GM18526 (cell line): Measurements from ENCODE around the gene RPS6KA4.

Experiments
- POLR2A ChIP-seq: IDR thresholded peaks from 3 replicates; pipeline ENCODE4 v1.6.1; 2011; ENCODE audit not compliant: insufficient read length; ENCODE audit errors: extremely low read depth

RPS6KA4 gene

DNA sequence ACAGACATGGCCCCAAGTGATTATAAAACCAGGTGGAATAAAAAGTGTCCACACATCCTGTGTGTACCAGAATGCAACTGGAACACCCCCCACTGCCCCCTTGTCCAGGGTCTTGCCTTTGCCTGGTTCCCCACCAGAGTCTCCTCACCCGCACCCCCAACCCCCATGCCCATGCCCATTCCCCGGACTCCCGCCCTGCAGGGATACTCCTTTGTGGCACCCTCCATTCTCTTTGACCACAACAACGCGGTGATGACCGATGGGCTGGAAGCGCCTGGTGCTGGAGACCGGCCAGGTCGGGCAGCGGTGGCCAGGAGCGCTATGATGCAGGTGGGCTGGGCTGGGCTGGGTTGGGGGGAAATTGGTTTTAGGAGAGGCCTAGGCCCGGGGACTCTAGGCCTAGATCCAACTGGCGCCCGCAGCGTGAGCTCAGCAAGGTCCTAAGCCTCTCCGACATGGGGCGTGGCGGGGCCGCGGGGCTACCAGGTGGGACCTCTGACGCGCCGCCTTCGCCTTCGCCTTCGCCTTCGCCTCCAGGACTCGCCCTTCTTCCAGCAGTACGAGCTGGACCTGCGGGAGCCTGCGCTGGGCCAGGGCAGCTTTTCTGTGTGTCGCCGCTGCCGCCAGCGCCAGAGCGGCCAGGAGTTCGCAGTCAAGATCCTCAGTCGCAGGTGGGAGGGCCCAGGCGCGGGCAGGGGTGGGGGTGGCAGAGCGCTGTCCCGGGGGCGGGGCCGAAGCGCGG is 9.1 kb downstream of the RPS6KA4 start:
- no peak for TF ChIP-seq POLR2A

DNA sequence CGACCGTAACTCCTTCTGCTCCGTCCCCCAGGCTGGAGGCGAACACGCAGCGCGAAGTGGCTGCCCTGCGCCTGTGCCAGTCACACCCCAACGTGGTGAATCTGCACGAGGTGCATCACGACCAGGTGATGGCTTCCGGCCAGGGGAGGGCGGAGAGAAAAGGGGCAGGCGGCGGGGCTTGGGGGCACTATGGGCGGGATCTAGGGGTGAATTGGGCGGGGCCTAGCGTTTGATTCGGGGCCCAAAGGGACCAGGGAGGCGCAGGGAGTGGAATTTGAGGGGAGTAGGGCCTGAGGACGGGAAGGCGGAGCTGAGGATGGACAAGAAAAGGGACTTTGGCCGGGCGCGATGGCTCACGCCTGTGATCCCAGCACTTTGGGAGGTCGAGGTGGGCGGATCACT is 9.7 kb downstream of the RPS6KA4 start:
- no peak for TF ChIP-seq POLR2A

- TF ChIP-seq POLR2A: no peak
These were observed 10.8 kb downstream of the RPS6KA4 start for GRCh38 chr11:64369440-64370421.

DNA sequence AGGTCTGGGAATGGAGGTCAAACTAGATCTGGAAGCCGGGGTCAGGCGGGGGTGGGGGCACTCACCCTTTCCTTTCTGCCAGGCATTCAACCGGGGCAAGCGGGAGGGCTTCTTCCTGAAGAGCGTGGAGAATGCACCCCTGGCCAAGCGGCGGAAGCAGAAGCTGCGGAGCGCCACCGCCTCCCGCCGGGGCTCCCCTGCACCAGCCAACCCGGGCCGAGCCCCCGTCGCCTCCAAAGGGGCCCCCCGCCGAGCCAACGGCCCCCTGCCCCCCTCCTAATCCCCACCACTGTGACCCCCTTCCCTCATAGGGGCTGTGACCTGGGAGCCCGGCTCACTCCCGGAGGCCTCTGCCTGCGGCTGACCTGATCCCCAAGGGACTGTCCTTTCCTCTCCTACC is 12.2 kb downstream of the RPS6KA4 start:
- TF ChIP-seq POLR2A: no peak

DNA sequence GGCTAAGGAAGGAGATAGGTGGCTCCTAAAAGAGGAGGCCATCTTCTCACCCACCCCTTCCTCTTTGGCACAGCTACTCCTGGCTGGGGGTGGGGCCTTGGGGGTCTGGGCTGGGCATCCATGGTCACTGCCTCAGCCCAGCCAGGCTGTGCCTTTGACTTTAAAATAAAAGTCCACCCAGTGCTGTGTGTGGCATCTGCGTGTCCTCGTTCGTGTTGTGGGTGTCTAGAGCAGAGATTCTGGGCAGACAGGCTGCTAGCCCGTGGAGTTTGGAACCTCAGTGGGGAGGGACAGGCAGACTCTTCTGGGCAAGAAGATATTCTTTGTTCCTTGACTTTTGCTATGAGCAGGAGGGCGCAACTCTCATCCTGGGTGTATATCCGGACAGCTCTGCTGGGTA is 13.1 kb downstream of the RPS6KA4 start:
- no peak for TF ChIP-seq POLR2A

- TF ChIP-seq POLR2A: no peak
These were observed 14.0 kb downstream of the RPS6KA4 start for GRCh38 chr11:64372802-64373597.

DNA sequence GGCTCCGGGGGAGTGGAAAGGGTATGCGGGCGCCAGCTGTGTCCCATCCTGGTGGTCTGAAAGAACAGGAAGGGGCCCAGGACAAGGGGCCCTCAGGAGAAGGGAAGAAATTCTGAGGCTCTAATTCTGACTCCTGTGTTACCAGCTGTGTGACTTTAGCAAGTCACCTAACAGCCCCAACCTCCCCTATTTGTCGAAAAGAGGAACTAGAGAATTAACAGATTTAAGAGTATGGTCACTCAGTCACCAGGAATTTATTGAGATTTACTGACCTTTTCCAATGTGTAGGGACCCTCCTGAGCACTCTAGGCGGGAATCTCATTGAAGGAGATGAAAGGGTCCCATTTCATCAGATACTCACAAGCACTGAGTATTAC is 14.6 kb downstream of the RPS6KA4 start:
- TF ChIP-seq POLR2A: no peak

DNA sequence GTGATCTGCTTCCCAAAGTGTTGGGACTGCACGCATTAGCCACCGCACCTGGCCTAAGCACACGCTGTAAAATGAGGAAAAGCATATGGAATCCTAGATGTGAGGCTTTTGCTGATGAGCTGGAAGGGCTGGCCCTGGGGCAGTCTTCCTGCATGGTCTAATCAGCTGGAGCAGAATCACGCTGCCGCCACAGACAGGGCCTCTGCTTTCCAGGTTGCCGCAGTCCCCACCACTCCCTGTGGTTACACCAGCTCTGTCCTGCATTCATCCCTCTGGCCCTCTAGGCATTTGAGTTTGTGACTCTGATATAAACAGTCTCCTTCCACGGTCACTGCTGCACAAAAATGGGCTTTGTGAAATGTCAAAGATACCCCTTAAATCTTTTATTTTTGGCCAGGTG is 17.1 kb downstream of the RPS6KA4 start:
- TF ChIP-seq POLR2A: no peak

DNA sequence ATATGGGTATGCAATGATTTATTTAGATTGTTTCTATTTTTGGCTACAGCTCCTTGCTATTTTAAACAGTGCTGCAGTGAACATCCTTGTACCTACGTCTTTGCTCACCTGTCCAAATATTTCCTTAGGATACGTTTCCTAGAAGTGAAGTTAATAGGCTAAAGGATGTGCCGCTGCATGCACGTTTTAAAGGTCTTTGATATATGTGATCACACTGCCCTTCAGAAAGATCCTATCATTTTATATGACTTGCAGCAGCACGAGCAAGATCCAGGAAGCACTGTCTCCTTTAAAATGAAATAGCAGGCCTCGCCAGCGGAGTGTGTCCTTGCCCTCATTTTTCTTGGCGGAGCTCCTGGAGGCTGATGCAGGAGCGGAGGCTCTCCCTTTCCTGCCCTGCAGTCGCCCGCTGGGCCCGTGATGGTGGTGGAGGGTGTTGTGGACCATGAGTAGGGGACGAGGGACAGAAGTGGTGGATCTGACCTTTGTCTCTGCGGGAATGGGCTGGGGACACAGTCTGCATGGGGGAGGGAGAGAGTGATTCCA is 19.4 kb downstream of the RPS6KA4 start:
- no peak for TF ChIP-seq POLR2A

DNA sequence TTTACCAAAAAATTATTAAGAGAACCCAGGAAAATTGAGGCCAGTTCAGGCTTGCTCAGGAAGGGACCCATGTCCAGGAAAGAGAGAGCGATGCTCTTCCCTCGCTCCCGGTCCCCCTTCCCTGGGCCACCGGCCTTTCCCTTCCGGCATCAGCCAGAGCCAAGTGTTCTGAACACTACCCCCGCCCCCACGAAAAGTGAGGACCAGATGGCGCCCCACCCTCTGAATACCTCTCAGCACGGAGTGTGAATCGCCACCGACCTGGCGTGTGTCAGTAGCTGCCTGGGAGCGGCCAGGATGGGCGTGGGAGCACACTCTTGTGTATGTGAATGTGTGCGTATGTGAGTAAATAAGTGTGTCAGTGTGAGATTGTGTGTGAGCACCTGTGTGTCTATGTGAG is 20.2 kb downstream of the RPS6KA4 start:
- no peak for TF ChIP-seq POLR2A

- no peak for TF ChIP-seq POLR2A
These were observed 21.1 kb downstream of the RPS6KA4 start for GRCh38 chr11:64379817-64380709.

GRCh38 chr11:64381350-64381749 is 22.4 kb downstream of the RPS6KA4 start:
- TF ChIP-seq POLR2A: no peak

DNA sequence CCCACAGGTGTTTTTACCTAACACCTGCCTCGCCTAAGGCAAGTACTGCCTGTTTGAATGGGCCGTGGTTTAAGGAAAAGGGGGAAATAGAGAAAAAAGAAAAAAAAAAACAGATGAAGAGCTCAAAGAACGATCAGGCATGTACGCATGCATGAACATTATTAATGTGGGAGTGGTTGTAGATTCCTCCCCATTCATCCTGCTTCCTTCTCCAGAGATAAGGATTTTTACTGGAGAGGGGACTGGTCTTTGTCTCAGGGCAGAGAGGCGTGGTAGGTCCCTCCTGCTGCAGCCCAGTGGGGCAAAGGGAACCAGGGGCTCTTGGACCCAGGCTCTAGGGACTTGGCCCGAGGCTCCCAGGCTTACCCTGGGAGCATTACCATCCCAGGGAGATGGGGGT is 23.1 kb downstream of the RPS6KA4 start:
- no peak for TF ChIP-seq POLR2A

GRCh38 chr11:64382586-64382985 is 23.6 kb downstream of the RPS6KA4 start:
- TF ChIP-seq POLR2A: no peak

DNA sequence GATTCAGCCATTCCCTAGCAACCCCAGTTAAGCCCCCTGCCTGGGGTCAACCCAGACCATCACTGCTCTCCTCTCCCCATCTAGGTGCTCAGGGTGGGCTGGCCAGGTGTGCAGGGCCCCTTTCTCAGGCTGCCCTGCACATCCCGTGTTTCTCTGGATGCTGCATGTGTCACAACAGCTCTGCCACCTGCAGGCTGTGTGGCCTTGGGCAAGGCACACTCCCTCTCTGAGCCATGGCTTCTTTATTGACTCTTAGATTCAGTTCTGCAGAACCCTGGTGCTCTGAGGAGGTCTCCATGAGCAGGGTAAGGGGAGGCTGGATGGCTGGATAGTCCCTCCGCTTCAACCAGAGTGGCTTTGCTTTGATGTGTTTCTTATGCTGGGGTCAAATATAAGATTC is 24.6 kb downstream of the RPS6KA4 start:
- no peak for TF ChIP-seq POLR2A
